HCT116 (cell line): ENCODE results near the gene CALM3.

Experiments
- EGR1 ChIP-seq: IDR thresholded peaks from 2 replicates; pipeline ENCODE4 v1.6.1; 2012; ENCODE audit warnings: low read depth
- EZH2 ChIP-seq: fragments of 200-600 bp; sonication (generic); IDR thresholded peaks from 2 replicates; pipeline ENCODE4 v1.6.1; 2017; ENCODE audit warnings: antibody characterized with exemption, mixed run types
- JUND ChIP-seq: IDR thresholded peaks from 2 replicates; pipeline ENCODE4 v1.6.1; 2012
- POLR2A ChIP-seq: IDR thresholded peaks from 2 replicates; pipeline ENCODE4 v1.7.0; 2011; ENCODE audit warnings: borderline replicate concordance; ENCODE audit not compliant: insufficient read depth, insufficient read length; ENCODE audit errors: extremely low read depth
- POLR2AphosphoS5 ChIP-seq: IDR thresholded peaks from 2 replicates; pipeline ENCODE4 v1.6.1; 2011; ENCODE audit warnings: mild to moderate bottlenecking, low read depth, low read length, moderate library complexity
- REST ChIP-seq: IDR thresholded peaks from 2 replicates; pipeline ENCODE4 v1.6.1; 2012; ENCODE audit warnings: low read depth
- SIN3A ChIP-seq: IDR thresholded peaks from 2 replicates; pipeline ENCODE4 v1.6.1; 2012; ENCODE audit warnings: low read depth
- TCF7L2 ChIP-seq: IDR thresholded peaks from 2 replicates; pipeline ENCODE4 v1.7.0; 2011; ENCODE audit warnings: borderline replicate concordance, inconsistent platforms; ENCODE audit not compliant: insufficient read depth, insufficient read length; ENCODE audit errors: extremely low read depth
- YY1 ChIP-seq: IDR thresholded peaks from 2 replicates; pipeline ENCODE4 v1.6.1; 2011; ENCODE audit warnings: low read length, low read depth, moderate library complexity, mild to moderate bottlenecking; ENCODE audit not compliant: insufficient replicate concordance; ENCODE audit errors: extremely low read depth
- TF ChIP-seq, protein P1 (sequence below): IDR thresholded peaks from 2 replicates; pipeline ENCODE4 v1.6.1; 2012
- TF ChIP-seq, protein P2 (sequence below), 3 experiments: fragments of 200-600 bp in 1 of 3; sonication (generic) in 1 of 3; IDR thresholded peaks in 2 of 3; conservative IDR thresholded peaks in 1 of 3; 2 replicates each; pipeline ENCODE4 v1.5.1; 2012 to 2017; ENCODE audit warnings: low read depth in 2 of 3, low read length in 2 of 3, antibody characterized with exemption in 1 of 3, borderline replicate concordance in 1 of 3, control low read depth in 1 of 3, mild to moderate bottlenecking in 1 of 3, mixed read lengths in 1 of 3, mixed run types in 1 of 3, moderate library complexity in 1 of 3; ENCODE audit not compliant: insufficient read depth in 1 of 3

DNA sequence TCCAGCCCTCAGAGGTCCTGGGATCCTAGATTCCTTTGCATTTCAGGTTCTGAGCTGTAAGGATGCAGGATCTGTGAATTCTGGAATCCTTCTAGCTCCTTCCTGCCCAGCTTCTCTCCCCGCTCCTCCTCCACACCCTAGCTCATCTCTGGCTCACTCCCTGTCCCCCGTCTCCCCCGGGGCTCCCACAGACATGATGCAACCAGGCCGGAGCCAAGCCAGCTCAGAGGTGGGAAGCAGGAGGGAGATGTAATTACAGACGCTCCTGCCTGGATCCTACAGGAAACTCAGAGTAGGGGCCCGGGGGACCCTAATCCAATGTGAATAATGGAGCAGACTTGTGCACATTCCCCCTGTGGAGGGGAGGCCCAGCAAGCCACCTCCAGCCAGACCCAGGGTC lies 30.4 kb downstream of the CALM3 start:
- TF ChIP-seq POLR2A (no peak), YY1 (no peak), EZH2 (no peak), REST (no peak), EGR1 (no peak), POLR2AphosphoS5 (no peak), TCF7L2 (no peak), JUND (no peak), SIN3A (no peak)
- TF ChIP-seq, protein P1, sequence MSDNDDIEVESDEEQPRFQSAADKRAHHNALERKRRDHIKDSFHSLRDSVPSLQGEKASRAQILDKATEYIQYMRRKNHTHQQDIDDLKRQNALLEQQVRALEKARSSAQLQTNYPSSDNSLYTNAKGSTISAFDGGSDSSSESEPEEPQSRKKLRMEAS: no peak
- TF ChIP-seq, protein P2, sequence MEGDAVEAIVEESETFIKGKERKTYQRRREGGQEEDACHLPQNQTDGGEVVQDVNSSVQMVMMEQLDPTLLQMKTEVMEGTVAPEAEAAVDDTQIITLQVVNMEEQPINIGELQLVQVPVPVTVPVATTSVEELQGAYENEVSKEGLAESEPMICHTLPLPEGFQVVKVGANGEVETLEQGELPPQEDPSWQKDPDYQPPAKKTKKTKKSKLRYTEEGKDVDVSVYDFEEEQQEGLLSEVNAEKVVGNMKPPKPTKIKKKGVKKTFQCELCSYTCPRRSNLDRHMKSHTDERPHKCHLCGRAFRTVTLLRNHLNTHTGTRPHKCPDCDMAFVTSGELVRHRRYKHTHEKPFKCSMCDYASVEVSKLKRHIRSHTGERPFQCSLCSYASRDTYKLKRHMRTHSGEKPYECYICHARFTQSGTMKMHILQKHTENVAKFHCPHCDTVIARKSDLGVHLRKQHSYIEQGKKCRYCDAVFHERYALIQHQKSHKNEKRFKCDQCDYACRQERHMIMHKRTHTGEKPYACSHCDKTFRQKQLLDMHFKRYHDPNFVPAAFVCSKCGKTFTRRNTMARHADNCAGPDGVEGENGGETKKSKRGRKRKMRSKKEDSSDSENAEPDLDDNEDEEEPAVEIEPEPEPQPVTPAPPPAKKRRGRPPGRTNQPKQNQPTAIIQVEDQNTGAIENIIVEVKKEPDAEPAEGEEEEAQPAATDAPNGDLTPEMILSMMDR (IDR thresholded peaks at IDR 0.05 in 2 of 3, conservative IDR thresholded peaks at IDR 0.05 in 1 of 3; ENCODE audit: borderline replicate concordance in 1 of 3, insufficient read depth in 1 of 3, low read depth in 2 of 3, low read length in 2 of 3): no peak
